Measurements from ENCODE around the gene DOCK4.

Gene DOCK4

DNA sequence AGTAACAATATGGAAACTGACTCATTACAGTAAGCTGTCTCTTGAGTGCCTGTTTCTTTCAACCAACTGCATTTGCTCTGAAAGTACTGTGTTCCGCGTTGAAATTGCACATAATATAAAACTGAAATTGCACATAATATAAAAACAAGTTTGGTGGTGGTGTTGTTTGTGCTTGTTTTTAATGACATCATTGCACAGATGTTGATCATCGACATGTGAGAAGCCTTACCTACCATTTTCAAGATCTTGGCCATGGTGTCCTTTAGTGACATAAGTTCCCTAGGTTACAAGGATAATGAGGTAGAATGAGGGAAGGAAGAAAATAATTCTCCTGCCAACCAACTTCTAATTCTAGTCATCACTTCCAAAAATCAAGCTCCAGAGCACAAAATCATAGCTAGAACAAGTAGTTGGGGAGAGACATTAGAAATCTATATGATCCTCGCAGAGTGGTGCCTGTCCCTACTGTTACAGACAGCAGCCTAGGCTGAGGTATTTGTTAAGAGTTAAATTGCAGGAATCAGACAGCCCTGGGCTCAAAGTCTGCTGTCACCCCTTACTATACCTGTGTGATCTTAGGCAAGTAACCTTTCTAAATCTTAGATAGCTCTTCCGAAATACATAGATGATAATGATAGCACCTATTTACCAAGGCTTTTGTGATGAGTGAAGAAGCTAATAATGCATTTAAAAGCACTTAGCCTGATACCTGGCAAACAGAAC, 29.3 kb downstream of the DOCK4 start:
- no peaks in the 10 kb centered on the region for H3K4me1 Mint-ChIP-seq
- ATAC-seq (replicated peaks; ENCODE audit: extremely low read depth, poor library complexity, severe bottlenecking) (no peak), DNase-seq (ENCODE audit: low spot score in 2 of 2) (no peak)
- H3K27me3 Mint-ChIP-seq = peaks cover 80% of the 10 kb centered on the region
- no peak overlapping the region for H3K4me3 Mint-ChIP-seq
- H3K36me3 Mint-ChIP-seq (ENCODE audit: insufficient read depth) = no peaks in the 10 kb centered on the region
- no peaks in the 10 kb centered on the region for H3K9me3 Mint-ChIP-seq
- no peak overlapping the region for H3K27ac Mint-ChIP-seq (ENCODE audit: low read depth)

GRCh38 chr7:112176241-112176640, 30.0 kb downstream of the DOCK4 start:
- Mint-ChIP-seq H3K9me3 (no peaks in the 10 kb centered on the region), H3K4me1 (no peaks in the 10 kb centered on the region), H3K27ac (ENCODE audit: low read depth) (no peak overlapping the region), H3K36me3 (ENCODE audit: insufficient read depth) (no peaks in the 10 kb centered on the region), H3K27me3 (peaks cover 86% of the 10 kb centered on the region), H3K4me3 (no peak overlapping the region)
- DNase-seq (ENCODE audit: low spot score in 2 of 2) (no peak), ATAC-seq (replicated peaks; ENCODE audit: extremely low read depth, poor library complexity, severe bottlenecking) (no peak)

DNA sequence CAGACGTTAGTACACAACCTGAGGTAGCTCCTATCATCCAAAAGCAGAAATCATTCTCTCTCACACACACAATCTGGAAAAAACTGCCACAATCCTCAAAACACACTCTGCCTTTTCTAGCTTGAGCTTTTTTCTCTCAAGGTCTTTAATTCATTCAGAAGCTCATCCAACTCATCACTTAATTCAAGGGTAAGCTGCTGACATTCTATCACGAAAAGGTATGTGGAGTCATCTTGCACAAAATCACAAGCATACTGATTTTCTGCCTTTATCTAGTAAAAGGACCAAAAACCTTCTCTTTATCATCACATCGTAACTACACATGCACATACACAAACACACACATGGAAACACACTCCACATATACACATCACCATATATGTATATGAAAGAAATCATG, 32.0 kb downstream of the DOCK4 start:
- peaks cover 94% of the 10 kb centered on the region for H3K27me3 Mint-ChIP-seq
- DNase-seq (ENCODE audit: low spot score in 2 of 2) (no peak), ATAC-seq (replicated peaks; ENCODE audit: extremely low read depth, poor library complexity, severe bottlenecking) (no peak)
- no peak overlapping the region for H3K27ac Mint-ChIP-seq (ENCODE audit: low read depth)
- H3K4me1 Mint-ChIP-seq = no peaks in the 10 kb centered on the region
- H3K9me3 Mint-ChIP-seq = no peaks in the 10 kb centered on the region
- no peaks in the 10 kb centered on the region for H3K36me3 Mint-ChIP-seq (ENCODE audit: insufficient read depth)
- no peak overlapping the region for H3K4me3 Mint-ChIP-seq

GRCh38 chr7:112173568-112173905, 32.7 kb downstream of the DOCK4 start:
- Mint-ChIP-seq H3K27me3 (peaks cover 90% of the 10 kb centered on the region), H3K27ac (ENCODE audit: low read depth) (no peak overlapping the region), H3K4me1 (no peaks in the 10 kb centered on the region)

GRCh38 chr7:112172870-112173567, 33.2 kb downstream of the DOCK4 start:
- no peak overlapping the region for H3K4me3 Mint-ChIP-seq
- DNase-seq (ENCODE audit: low spot score in 2 of 2) = no peak
- no peak overlapping the region for H3K27ac Mint-ChIP-seq (ENCODE audit: low read depth)
- H3K36me3 Mint-ChIP-seq (ENCODE audit: insufficient read depth) = no peaks in the 10 kb centered on the region
- H3K27me3 Mint-ChIP-seq = peaks cover 85% of the 10 kb centered on the region
- no peaks in the 10 kb centered on the region for H3K4me1 Mint-ChIP-seq
- ATAC-seq (replicated peaks; ENCODE audit: extremely low read depth, poor library complexity, severe bottlenecking) = no peak
- H3K9me3 Mint-ChIP-seq = no peaks in the 10 kb centered on the region

More at GRCh38 chr7:112173568-112173905, 32.7 kb downstream of the DOCK4 start:
- Mint-ChIP-seq H3K4me3 (no peak overlapping the region), H3K9me3 (no peaks in the 10 kb centered on the region), H3K36me3 (ENCODE audit: insufficient read depth) (no peaks in the 10 kb centered on the region)
- DNase-seq (ENCODE audit: low spot score in 2 of 2) (no peak), ATAC-seq (replicated peaks; ENCODE audit: extremely low read depth, poor library complexity, severe bottlenecking) (no peak)

GRCh38 chr7:112171673-112172072, 34.5 kb downstream of the DOCK4 start:
- H3K4me3 Mint-ChIP-seq = no peak overlapping the region
- H3K36me3 Mint-ChIP-seq (ENCODE audit: insufficient read depth) = no peaks in the 10 kb centered on the region
- no peak overlapping the region for H3K27ac Mint-ChIP-seq (ENCODE audit: low read depth)
- no peak for DNase-seq (ENCODE audit: low spot score in 2 of 2)
- H3K4me1 Mint-ChIP-seq = no peaks in the 10 kb centered on the region
- no peaks in the 10 kb centered on the region for H3K9me3 Mint-ChIP-seq
- no peak for ATAC-seq (replicated peaks; ENCODE audit: extremely low read depth, poor library complexity, severe bottlenecking)
- H3K27me3 Mint-ChIP-seq = peaks cover 72% of the 10 kb centered on the region

DNA sequence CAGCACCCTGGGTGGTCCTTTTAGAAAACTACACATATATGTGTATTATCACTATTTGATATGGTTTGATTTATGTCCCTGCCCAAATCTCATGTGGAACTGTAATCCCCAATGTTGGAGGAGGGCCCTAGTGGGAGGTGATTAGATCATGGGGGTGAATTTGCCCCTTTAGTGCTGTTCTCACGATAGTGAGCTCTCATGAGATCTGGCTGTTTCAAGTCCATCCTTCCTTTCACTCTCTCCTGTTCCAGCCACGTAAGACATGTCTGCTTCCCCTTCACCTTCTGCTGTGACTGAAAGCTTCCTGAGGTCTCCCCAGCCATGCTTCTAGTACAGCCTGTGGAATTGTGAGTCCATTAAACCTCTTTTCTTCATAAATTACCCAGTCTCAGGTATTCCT, 37.3 kb downstream of the DOCK4 start:
- Mint-ChIP-seq H3K27ac (ENCODE audit: low read depth) (no peak overlapping the region), H3K9me3 (no peaks in the 10 kb centered on the region), H3K27me3 (peaks cover 44% of the 10 kb centered on the region), H3K4me3 (no peak overlapping the region), H3K4me1 (no peaks in the 10 kb centered on the region), H3K36me3 (ENCODE audit: insufficient read depth) (no peaks in the 10 kb centered on the region)
- DNase-seq (ENCODE audit: low spot score in 2 of 2) = no peak
- ATAC-seq (replicated peaks; ENCODE audit: extremely low read depth, poor library complexity, severe bottlenecking) = no peak

DNA sequence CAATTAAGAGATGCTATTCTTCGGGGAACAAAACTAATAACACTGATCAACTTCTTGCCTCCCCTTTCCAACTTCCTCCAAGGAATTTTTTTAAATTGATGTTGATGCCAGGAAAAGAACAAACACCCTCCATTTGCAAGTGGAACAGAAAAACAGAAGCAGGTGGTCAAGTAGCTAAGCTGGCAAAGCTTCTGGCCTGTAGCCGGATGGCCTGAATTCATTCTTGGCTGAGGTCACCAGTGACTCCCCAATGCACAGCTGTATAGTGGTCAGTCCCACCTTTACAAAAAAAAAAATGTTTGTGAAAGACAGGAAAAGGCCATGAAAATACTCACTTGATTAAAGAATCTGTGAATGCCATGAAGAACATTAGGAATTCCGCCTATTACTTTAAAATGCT, 39.1 kb downstream of the DOCK4 start:
- Mint-ChIP-seq H3K4me3 (no peak overlapping the region), H3K27me3 (peaks cover 43% of the 10 kb centered on the region), H3K4me1 (no peaks in the 10 kb centered on the region), H3K9me3 (no peaks in the 10 kb centered on the region), H3K27ac (ENCODE audit: low read depth) (no peak overlapping the region), H3K36me3 (ENCODE audit: insufficient read depth) (no peaks in the 10 kb centered on the region)
- no peak for ATAC-seq (replicated peaks; ENCODE audit: extremely low read depth, poor library complexity, severe bottlenecking)
- DNase-seq (ENCODE audit: low spot score in 2 of 2) = no peak

DNA sequence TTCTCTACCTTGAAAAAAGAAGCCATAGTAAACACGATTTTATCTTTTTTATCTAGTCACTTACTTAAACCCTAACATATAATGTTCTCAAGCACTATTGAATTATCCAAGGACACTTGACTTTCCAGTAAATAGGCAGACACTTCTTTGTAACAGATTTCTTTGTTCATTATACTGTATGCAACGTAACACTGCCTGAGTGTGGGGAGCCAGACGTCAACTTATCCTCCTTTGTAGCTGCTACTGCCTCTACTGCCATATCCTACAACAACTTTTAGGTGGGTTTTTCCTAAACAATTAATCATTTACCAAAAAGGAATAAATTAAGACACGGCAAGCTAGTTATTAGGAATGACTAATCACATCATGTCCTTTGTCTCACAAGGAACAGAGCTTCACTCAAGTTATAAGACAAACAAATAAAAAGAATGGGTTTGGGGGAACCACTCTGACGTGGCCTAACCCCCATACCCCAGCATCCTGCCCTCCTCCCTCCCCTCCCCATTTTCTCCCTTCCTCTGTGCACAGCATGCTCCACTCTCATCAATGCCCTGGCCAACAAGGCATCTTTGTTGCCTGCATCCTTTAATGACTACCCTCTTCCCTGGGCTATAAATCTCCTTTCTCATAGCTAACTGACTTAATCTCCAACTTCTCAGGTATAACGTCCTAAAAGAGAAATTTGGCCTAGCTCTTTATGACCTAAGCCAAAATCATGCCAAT, 43.3 kb downstream of the DOCK4 start:
- H3K27me3 Mint-ChIP-seq = peaks cover 28% of the 10 kb centered on the region

GRCh38 chr7:112162142-112162766, 43.9 kb downstream of the DOCK4 start:
- no peaks in the 10 kb centered on the region for H3K4me1 Mint-ChIP-seq
- no peak overlapping the region for H3K4me3 Mint-ChIP-seq
- DNase-seq (ENCODE audit: low spot score in 2 of 2) (no peak), ATAC-seq (replicated peaks; ENCODE audit: extremely low read depth, poor library complexity, severe bottlenecking) (no peak)
- H3K27ac Mint-ChIP-seq (ENCODE audit: low read depth) = no peak overlapping the region
- no peaks in the 10 kb centered on the region for H3K9me3 Mint-ChIP-seq
- H3K27me3 Mint-ChIP-seq = peaks cover 28% of the 10 kb centered on the region
- H3K36me3 Mint-ChIP-seq (ENCODE audit: insufficient read depth) = no peaks in the 10 kb centered on the region

More for the DNA sequence above, 43.3 kb downstream of the DOCK4 start:
- Mint-ChIP-seq H3K4me3 (no peak overlapping the region), H3K36me3 (ENCODE audit: insufficient read depth) (no peaks in the 10 kb centered on the region), H3K9me3 (no peaks in the 10 kb centered on the region), H3K27ac (ENCODE audit: low read depth) (no peak overlapping the region), H3K4me1 (no peaks in the 10 kb centered on the region)
- no peak for DNase-seq (ENCODE audit: low spot score in 2 of 2)
- ATAC-seq (replicated peaks; ENCODE audit: extremely low read depth, poor library complexity, severe bottlenecking) = no peak

- peaks cover 28% of the 10 kb centered on the region for H3K27me3 Mint-ChIP-seq
- ATAC-seq (replicated peaks; ENCODE audit: extremely low read depth, poor library complexity, severe bottlenecking) = no peak
- no peaks in the 10 kb centered on the region for H3K4me1 Mint-ChIP-seq
These were observed 44.7 kb downstream of the DOCK4 start for GRCh38 chr7:112161253-112162141.

GRCh38 chr7:112160771-112161150, 45.4 kb downstream of the DOCK4 start:
- no peak for DNase-seq (ENCODE audit: low spot score in 2 of 2)
- H3K27ac Mint-ChIP-seq (ENCODE audit: low read depth) = no peak overlapping the region
- H3K4me3 Mint-ChIP-seq = no peak overlapping the region
- H3K36me3 Mint-ChIP-seq (ENCODE audit: insufficient read depth) = no peaks in the 10 kb centered on the region
- ATAC-seq (replicated peaks; ENCODE audit: extremely low read depth, poor library complexity, severe bottlenecking) = no peak
- peaks cover 35% of the 10 kb centered on the region for H3K27me3 Mint-ChIP-seq
- no peaks in the 10 kb centered on the region for H3K9me3 Mint-ChIP-seq
- no peaks in the 10 kb centered on the region for H3K4me1 Mint-ChIP-seq

More at GRCh38 chr7:112161253-112162141, 44.7 kb downstream of the DOCK4 start:
- no peak for DNase-seq (ENCODE audit: low spot score in 2 of 2)
- no peaks in the 10 kb centered on the region for H3K9me3 Mint-ChIP-seq
- no peak overlapping the region for H3K27ac Mint-ChIP-seq (ENCODE audit: low read depth)
- H3K4me3 Mint-ChIP-seq = no peak overlapping the region
- no peaks in the 10 kb centered on the region for H3K36me3 Mint-ChIP-seq (ENCODE audit: insufficient read depth)
